HTERT RPE-1 (cell line): ENCODE results near the gene SLC48A1.

Source experiments
- in situ Hi-C: fragments of 300-500 bp; cut with MboI; formaldehyde crosslinking; loops from 4 replicates; pipeline ENCODE4 v1.14.3; 2020; ENCODE audit warnings: low sequenced_read_pairs

Gene SLC48A1

DNA sequence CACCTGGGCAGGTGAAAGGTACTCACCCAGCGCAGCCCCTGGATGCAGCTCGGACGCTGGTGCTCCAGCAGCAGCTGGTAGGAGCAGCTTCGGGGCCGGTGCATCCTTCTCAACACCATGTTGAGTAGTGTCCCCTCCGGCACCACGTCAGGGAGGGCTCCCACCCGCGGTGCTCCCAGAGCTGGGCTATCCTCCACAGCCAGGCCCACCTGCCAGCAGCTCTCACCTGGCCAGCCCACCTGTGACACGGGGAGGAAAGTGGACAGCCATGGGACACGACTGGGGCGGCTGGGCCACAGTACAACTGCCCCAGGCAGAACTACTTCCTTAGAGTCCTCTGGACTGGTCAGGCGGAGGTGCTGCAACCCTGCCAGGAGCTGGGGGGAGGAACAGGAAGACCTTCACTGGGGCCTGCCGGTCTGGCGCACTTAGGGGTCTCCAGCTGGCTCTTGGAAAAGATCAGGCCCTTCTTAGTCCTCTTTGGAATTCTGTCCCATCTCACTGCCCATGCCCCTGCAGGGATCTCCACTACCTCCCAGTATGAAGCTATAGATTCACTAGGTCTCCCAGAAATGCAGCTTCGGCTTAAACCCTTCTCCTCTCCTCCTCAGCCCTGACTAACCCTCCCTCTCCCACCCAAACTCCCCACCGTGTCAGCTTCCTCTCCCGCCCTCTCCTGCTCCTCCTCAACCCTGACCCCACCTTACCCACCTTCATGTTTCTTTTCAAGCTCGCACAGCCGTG, 15.0 kb upstream of the SLC48A1 start:
- in situ Hi-C loops: no loop called here

DNA sequence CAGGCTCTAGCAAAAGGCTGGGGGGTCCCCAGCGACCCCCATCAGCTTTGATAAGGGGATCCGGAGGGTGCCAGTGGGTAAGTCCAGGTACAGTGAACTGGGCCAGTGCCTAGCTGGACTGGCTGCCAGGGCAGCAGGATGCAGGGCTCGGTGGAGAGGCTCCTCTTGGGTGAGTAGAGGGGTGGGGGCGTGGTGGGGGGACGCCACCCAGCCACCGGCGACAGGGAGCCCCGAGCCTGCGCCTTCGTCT, 14.5 kb upstream of the SLC48A1 start:
- in situ Hi-C loops: no loop called here

- in situ Hi-C loops: no loop called here
Measured at GRCh38 chr12:47758834-47759690, 14.0 kb upstream of the SLC48A1 start, which contains the start of gene RAPGEF3. TSS of gene RAPGEF3 (minus strand) at chr12:47758880. CDS start at chr12:47758556, 324 bp downstream.

- in situ Hi-C loops: no loop called here
Measured at GRCh38 chr12:47762850-47763465, 10.1 kb upstream of the SLC48A1 start.

GRCh38 chr12:47763481-47764346, 9.3 kb upstream of the SLC48A1 start:
- in situ Hi-C loops: no loop called here

DNA sequence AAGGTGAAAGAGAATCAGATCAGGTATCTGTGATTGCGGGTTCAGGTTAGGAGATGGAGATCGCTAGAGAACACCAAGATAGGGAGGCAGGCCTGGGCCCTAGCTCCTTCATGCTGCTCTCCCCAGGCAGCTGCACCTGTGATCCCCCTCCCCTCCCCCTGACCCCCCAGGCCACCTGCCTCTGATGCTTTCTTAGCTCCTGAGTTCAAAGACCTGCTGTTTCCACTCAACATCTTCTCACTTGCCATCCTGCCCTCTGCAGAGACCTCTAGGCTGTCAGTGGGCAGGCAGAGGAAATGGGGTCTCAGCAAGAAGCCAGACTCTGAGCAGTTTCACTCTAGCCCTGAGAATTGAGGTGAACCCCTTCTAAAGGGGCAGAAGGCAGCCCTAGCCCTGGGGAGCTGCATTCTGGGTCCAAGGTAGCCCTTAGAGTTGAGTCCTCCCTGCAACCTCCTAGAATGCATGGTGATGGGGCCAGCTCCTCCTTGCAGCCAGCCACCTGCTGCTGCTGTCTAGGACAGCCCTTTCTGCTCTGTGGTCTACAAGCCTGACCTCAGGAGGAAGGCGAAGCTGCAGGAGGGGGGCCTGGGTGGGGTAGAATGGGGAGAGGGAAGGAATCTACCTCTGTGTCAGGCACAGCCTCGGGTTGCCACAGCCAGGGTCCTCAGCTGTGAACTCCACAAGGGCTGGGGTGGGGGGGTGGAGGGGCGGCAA, 6.4 kb upstream of the SLC48A1 start:
- in situ Hi-C loops: no loop called here

- in situ Hi-C loops: no loop called here
Measured at GRCh38 chr12:47767216-47767724, 5.8 kb upstream of the SLC48A1 start.

GRCh38 chr12:47768323-47768811, 4.7 kb upstream of the SLC48A1 start:
- in situ Hi-C loops: no loop called here

DNA sequence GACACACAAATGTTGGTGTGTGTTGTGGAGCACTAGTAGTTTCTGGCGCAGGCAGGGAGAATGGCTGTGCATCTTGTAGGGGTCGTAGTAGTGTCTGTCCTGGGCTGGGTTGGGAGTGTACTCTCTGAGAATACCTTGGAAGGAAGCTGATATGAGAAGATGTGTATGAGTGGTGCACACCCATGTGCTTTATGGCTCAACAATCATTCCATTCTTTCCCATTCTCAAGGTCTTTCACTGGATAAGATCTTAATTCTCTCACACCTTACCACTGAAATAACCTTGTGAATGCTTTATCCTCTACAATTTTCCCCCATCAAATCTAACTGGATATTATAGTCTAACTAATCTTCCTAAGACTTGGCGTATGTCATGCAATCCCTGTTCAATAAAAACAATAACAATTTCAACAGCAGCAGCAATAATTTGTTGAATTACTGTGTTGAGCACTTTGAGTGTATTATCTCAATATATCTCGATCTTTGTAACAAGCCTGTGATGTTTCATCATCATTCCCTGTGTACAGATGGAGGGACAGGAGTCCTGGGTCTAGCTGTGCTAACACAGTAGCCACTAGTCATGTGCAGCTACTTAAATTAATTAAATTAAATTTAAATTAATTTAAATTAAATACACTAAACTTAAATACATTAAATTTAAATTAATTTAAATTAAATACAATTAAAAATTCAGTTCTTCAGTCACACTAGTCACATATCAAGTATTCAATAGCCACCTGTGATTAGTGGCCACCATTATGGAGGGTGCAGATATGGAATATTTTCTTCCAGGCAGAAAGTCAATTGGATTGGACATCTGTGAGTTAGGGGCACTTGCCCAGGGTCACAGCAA, 3.6 kb upstream of the SLC48A1 start:
- in situ Hi-C loops: no loop called here

GRCh38 chr12:47770086-47770726, 2.8 kb upstream of the SLC48A1 start:
- in situ Hi-C loops: no loop called here

DNA sequence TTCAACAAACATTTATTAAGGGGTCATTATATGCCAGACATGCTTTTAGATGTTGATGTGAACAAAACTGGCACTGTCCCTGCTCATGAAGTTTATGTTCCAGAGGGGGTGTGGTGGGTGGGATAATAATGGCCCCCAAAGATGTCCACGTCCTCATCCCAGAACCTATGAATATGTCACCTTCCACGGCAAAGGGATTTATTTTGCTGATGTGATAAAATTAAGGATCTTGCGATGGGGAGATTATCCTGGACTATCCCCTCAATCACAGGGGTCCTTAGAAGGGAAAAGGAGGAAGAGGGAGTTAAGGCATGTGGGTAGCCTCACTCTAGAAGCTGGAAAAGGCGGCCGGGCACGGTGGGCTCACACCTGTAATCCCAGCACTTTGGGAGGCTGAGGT, 1.7 kb upstream of the SLC48A1 start:
- in situ Hi-C loops: no loop called here

DNA sequence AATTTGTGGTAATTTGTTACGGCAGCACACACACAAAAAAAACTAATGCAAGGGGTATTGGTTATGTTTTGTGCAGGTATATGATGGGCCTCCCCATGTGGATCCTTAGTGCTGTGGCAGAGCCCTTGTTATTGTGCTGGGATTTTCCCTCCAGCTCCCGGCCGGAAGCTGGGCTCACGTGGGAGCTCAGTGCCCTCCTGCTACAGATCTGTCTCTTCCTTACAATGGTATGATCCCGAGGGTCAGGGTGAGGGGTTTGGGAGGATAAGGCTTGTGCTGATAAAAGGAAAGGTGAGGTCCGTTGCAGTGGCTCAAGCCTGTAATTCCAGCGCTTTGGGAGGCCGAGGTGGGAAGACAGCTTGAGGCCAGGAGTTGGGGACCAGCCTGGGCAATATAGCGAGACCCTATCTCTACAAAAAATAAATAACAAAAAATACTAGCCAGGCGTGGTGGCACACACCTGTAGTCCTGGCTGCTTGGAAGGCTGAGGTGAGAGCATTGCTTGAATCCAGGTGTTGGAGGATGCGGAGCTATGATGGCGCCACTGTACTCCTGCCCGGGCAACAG, 861 bp upstream of the SLC48A1 start:
- in situ Hi-C loops: no loop called here

DNA sequence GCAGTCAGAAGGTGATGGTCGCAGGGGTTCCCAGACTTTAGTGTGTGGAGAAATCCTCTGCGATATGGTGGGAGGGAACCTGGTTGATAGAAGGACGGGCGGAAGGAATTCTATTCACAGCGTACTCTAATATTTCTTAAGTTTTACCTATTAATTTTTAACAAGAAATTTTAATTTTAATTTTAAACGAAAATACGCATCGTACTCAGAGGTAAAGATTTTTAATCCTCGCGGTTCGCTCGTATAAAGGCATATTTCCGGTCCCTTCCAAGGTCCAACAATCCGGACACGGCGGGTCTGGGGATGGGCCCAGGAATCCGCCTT, 338 bp upstream of the SLC48A1 start:
- in situ Hi-C loops: no loop called here

DNA sequence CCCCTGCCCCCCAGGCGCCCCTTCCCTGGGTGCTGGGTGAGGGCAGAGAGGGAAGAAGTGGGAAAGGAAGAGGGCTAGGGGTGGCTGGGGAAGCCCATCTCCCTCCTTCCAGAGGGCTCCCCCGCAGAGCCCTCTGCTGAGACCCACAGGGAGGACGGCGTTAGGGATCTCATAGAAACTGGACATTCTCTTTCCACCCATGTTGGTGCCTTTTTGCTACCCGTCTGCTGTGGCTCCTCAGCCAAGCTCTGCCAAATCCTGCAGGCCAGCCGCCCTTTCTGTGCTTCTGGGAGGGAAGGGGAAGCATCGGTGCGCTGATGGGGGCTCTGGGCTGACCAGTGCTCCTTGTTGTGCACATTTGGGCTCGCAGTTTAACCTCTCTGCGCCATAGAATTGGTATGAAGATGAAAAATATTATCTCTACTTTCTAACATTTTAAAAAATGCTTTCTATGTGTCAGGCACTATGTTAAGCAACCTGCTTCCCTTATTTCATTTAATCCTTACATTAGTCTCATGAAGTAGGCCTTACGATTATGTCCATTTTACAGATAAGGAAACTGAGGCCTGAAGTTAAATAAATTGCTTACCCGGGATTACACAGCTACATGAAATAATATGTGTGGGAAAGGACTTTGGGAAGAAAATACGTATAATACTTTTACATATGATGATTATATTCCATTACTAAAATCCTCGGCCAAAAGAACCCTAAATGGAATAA, 981 bp downstream of the SLC48A1 start:
- in situ Hi-C loops: no loop called here

DNA sequence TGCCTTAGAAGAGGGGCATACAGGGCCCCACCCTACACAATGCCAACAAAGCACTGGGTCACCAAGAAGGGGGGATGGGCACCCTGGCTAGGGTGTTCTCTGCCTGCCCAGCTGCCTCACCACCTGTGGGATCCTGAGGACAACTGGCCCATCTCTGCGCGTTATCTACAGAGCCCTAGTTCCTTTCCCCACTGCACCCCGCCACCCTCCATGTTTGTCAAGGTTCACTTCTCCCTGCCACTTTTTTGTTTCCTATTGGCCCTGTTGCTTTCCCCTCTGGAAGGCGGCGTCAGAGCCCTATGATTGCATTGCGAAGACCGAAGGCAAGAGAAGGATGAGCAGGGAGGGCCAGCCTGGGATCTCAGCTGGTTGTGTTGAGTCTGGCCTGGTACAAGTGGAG, 1.6 kb downstream of the SLC48A1 start:
- in situ Hi-C loops: no loop called here

DNA sequence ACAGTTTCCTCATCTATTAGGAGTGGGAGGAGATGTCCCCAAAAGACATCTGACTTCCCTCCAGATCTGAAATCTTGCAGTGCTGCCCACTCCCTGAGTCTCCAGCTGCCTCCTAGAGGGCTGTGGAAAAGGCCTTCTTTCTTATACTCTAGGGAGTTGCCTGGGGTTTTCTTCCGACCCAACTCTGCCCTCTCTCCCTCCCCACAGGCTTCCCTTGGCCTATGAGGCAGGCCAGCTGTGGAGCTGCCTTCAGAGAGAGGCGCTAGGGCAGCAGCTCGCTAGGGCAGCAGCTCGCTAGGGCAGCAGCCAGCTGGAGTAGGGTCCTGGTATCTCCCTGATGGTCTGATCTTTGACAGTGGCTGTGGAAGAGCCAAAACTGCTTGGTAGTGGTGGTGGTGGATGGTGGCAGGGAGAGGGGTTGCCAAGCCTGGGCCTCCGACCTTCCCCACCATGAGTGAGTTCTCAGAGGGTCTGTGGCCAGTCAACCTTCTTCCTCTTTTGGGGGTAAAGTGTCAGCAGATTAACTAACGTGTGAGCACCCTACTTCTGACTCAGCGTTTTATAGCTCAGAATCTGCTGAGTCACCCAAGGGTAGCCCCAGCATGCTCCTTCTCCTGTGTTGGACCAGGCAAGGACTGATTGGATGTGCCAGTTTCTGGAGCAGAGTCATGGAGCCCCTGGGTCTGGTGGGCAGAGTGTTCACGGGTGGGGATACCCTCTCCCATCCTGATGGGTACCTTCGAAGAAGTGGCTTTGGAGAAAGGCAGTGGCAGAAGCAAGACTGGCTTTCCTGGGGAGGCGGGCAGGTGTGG, 2.3 kb downstream of the SLC48A1 start:
- in situ Hi-C loops: no loop called here
